CD14-positive monocyte (primary cell): ENCODE results near the gene DCLRE1B. TPM values are rescaled to one million over a fixed set of nuclear protein-coding genes. Genes with fewer than 3 reads are reported as not detected.
A peak's percentile ranks its signal among the peaks of the same experiment; 100 is the strongest.

Experiments
- DNase-seq, 3 donors: peaks; one replicate each; pipeline ENCODE4 v3.0.0-alpha.2; 2011 to 2022
- H2AFZ ChIP-seq: 2 replicates; pipeline ENCODE4 v1.6.0; 2012; ENCODE audit warnings: mild to moderate bottlenecking, low read depth, low read length, inconsistent platforms; ENCODE audit not compliant: insufficient read depth, poor library complexity, severe bottlenecking
- H3K27ac ChIP-seq, 2 donors: 1 replicate in 1 of 2; 2 replicates in 1 of 2; pipeline ENCODE4 v1.5.1; 2012 to 2013; ENCODE audit warnings: low read length in 2 of 2, control low read depth in 1 of 2, inconsistent platforms in 1 of 2, low read depth in 1 of 2, mild to moderate bottlenecking in 1 of 2
- H3K27me3 ChIP-seq, 2 donors: one replicate each; pipeline versions ENCODE4 v1.6.0 to v1.6.1; 2011 to 2013; ENCODE audit warnings: low read length in 2 of 2; ENCODE audit not compliant: control insufficient read depth in 2 of 2, insufficient read depth in 2 of 2
- H3K36me3 ChIP-seq, 2 donors: replicated peaks in 1 of 2; 1 replicate in 1 of 2; 2 replicates in 1 of 2; pipeline versions ENCODE4 v1.5.1 to v1.6.1; 2012 to 2013; ENCODE audit warnings: low read length in 2 of 2, control low read depth in 1 of 2, inconsistent platforms in 1 of 2, mild to moderate bottlenecking in 1 of 2; ENCODE audit not compliant: insufficient read depth in 2 of 2, control insufficient read depth in 1 of 2
- H3K4me1 ChIP-seq, 2 donors: 1 replicate in 1 of 2; 2 replicates in 1 of 2; pipeline versions ENCODE4 v1.5.1 to v1.6.1; 2012 to 2013; ENCODE audit warnings: low read length in 2 of 2, control low read depth in 1 of 2, inconsistent platforms in 1 of 2, mild to moderate bottlenecking in 1 of 2, moderate library complexity in 1 of 2; ENCODE audit not compliant: insufficient read depth in 2 of 2, control insufficient read depth in 1 of 2
- H3K4me2 ChIP-seq: replicated peaks from 2 replicates; pipeline ENCODE3; 2012; ENCODE audit warnings: low read length, moderate library complexity, mild to moderate bottlenecking; ENCODE audit not compliant: poor library complexity, severe bottlenecking; ENCODE audit errors: extremely low read depth
- H3K4me3 ChIP-seq, 3 experiments: fragments of 200-600 bp in 1 of 3; sonication (generic) in 1 of 3; replicated peaks in 1 of 3; 1 replicate in 2 of 3; 2 replicates in 1 of 3; pipeline ENCODE4 v1.5.1; 2011 to 2013; ENCODE audit warnings: low read length in 3 of 3, mild to moderate bottlenecking in 3 of 3, control low read depth in 2 of 3, low read depth in 2 of 3, inconsistent platforms in 1 of 3, moderate library complexity in 1 of 3
- H3K79me2 ChIP-seq: 2 replicates; pipeline ENCODE4 v1.6.0; 2012; ENCODE audit warnings: mild to moderate bottlenecking, control low read depth, inconsistent platforms, low read length, moderate library complexity; ENCODE audit not compliant: insufficient read depth
- H3K9ac ChIP-seq: 2 replicates; pipeline ENCODE4 v1.6.0; 2017; ENCODE audit warnings: low read length, mild to moderate bottlenecking; ENCODE audit not compliant: insufficient read depth, poor library complexity, severe bottlenecking
- H3K9me3 ChIP-seq, 2 donors: replicated peaks in 1 of 2; 1 replicate in 1 of 2; 2 replicates in 1 of 2; pipeline versions ENCODE4 v1.5.1 to v1.6.1; 2012 to 2013; ENCODE audit warnings: low read length in 2 of 2, control low read depth in 1 of 2; ENCODE audit not compliant: control insufficient read depth in 1 of 2, insufficient read depth in 1 of 2
- H4K20me1 ChIP-seq: 2 replicates; pipeline ENCODE4 v1.6.0; 2012; ENCODE audit warnings: mild to moderate bottlenecking, low read length, control low read depth, moderate library complexity; ENCODE audit not compliant: insufficient read depth
- H3K27ac Mint-ChIP-seq, 7 donors: one replicate each; pipeline ENCODE4 v1.8.0; 2020; ENCODE audit warnings: mild to moderate bottlenecking in 7 of 7, mixed read lengths in 7 of 7, moderate library complexity in 6 of 7, inconsistent platforms in 2 of 7
- H3K27me3 Mint-ChIP-seq, 3 donors: one replicate each; pipeline ENCODE4 v1.8.0; 2021 to 2022; ENCODE audit warnings: low read depth in 3 of 3, mild to moderate bottlenecking in 3 of 3, mixed read lengths in 3 of 3, moderate library complexity in 3 of 3, inconsistent platforms in 1 of 3
- H3K36me3 Mint-ChIP-seq, 2 donors: one replicate each; pipeline ENCODE4 v1.8.0; 2020; ENCODE audit warnings: mixed read lengths in 2 of 2, inconsistent platforms in 1 of 2, mild to moderate bottlenecking in 1 of 2
- H3K4me1 Mint-ChIP-seq: one replicate; pipeline ENCODE4 v1.8.0; 2020; ENCODE audit warnings: mild to moderate bottlenecking, mixed read lengths
- H3K4me3 Mint-ChIP-seq, 2 donors: one replicate each; pipeline ENCODE4 v1.8.0; 2020; ENCODE audit warnings: mild to moderate bottlenecking in 2 of 2, mixed read lengths in 2 of 2, moderate library complexity in 1 of 2
- H3K9me3 Mint-ChIP-seq, 7 donors: one replicate each; pipeline ENCODE4 v1.8.0; 2020 to 2022; ENCODE audit warnings: mixed read lengths in 7 of 7, mild to moderate bottlenecking in 6 of 7, moderate library complexity in 6 of 7, inconsistent platforms in 2 of 7
- WGBS: methylation state at CpG from one replicate; pipeline ENCODE4 v1.1.5; 2013; ENCODE audit warnings: missing lambda C conversion rate; ENCODE audit not compliant: insufficient coverage; 5-methylcytosine and 5-hydroxymethylcytosine counted together
- intact Hi-C, 2 donors: fragments of 100-400 bp; cut with micrococcal nuclease; formaldehyde crosslinking; loops; one replicate each; pipeline versions ENCODE4 v1.15.0 to v1.15.1; 2023
- polyA plus RNA-seq, 3 donors: library from polyadenylated mRNA; depleted of rRNA in 1 of 3; unstranded in 2 of 3; stranded (reverse) in 1 of 3; fragments of 300-500 nt in 2 of 3; fragments of >200 nt in 1 of 3; fragmentation: Illumina TruSeq in 2 of 3; gene quantifications; 1 replicate in 2 of 3; 2 replicates in 1 of 3; pipeline ENCODE4 v1.2.3, GENCODE V29; 2012 to 2021
- TF ChIP-seq, protein P1 (sequence below): fragments of 200-600 bp; IDR thresholded peaks from one replicate; pipeline ENCODE4 v1.8.0; 2022; ENCODE audit warnings: antibody characterized with exemption, mild to moderate bottlenecking

Gene DCLRE1B
- polyA plus RNA-seq, 3 donors: 3.0 to 5.7 (median 4.5) TPM

- H3K9ac ChIP-seq: no peak overlapping the region
- H3K4me1 ChIP-seq: peaks cover 11 to 34% of the 10 kb centered on the region in 2 donors
- no peak overlapping the region for H3K4me3 Mint-ChIP-seq
- H3K36me3 Mint-ChIP-seq: peaks cover 0 to 4% of the 10 kb centered on the region in 2 donors
- no peaks in the 10 kb centered on the region for H3K36me3 ChIP-seq
- H3K27ac Mint-ChIP-seq: no peak overlapping the region
- peaks cover 42% of the 10 kb centered on the region for H3K4me1 Mint-ChIP-seq
- H3K27me3 Mint-ChIP-seq: peaks cover 0 to 2% (median 0%) of the 10 kb centered on the region in 3 donors
- no peaks in the 10 kb centered on the region for H3K27me3 ChIP-seq
- no peaks in the 10 kb centered on the region for H4K20me1 ChIP-seq
- TF ChIP-seq, protein P1, sequence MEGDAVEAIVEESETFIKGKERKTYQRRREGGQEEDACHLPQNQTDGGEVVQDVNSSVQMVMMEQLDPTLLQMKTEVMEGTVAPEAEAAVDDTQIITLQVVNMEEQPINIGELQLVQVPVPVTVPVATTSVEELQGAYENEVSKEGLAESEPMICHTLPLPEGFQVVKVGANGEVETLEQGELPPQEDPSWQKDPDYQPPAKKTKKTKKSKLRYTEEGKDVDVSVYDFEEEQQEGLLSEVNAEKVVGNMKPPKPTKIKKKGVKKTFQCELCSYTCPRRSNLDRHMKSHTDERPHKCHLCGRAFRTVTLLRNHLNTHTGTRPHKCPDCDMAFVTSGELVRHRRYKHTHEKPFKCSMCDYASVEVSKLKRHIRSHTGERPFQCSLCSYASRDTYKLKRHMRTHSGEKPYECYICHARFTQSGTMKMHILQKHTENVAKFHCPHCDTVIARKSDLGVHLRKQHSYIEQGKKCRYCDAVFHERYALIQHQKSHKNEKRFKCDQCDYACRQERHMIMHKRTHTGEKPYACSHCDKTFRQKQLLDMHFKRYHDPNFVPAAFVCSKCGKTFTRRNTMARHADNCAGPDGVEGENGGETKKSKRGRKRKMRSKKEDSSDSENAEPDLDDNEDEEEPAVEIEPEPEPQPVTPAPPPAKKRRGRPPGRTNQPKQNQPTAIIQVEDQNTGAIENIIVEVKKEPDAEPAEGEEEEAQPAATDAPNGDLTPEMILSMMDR: no peak
- H3K4me2 ChIP-seq: no peak overlapping the region
- H2AFZ ChIP-seq: no peak overlapping the region
- intact Hi-C loops: no loop called here
- DNase-seq: no peak
- H3K79me2 ChIP-seq: no peaks in the 10 kb centered on the region
- H3K27ac ChIP-seq: no peak overlapping the region
- H3K4me3 ChIP-seq: no peak overlapping the region
- no peaks in the 10 kb centered on the region for H3K9me3 ChIP-seq
- H3K9me3 Mint-ChIP-seq: no peaks in the 10 kb centered on the region
- WGBS: 100% methylated on average over 1 of the region's 4 CpGs
These were observed 25.4 kb upstream of the DCLRE1B start for GRCh38 chr1:113879739-113880038.

- H3K4me3 Mint-ChIP-seq: no peak overlapping the region
- peaks cover 38% of the 10 kb centered on the region for H3K4me1 Mint-ChIP-seq
- no peak for DNase-seq
- Histone ChIP-seq H3K9me3 (no peaks in the 10 kb centered on the region), H3K79me2 (no peaks in the 10 kb centered on the region), H3K27ac (no peak overlapping the region), H3K27me3 (no peaks in the 10 kb centered on the region), H3K4me3 (no peak overlapping the region), H3K4me2 (no peak overlapping the region), H3K9ac (no peak overlapping the region), H3K36me3 (no peaks in the 10 kb centered on the region), H4K20me1 (no peaks in the 10 kb centered on the region), H3K4me1 (peaks cover 7 to 29% of the 10 kb centered on the region in 2 donors), H2AFZ (no peak overlapping the region)
- H3K27me3 Mint-ChIP-seq: peaks cover 0 to 2% (median 0%) of the 10 kb centered on the region in 3 donors
- intact Hi-C loops: no loop called here
- WGBS: 92% methylated on average over 2 of the region's 2 CpGs
- H3K27ac Mint-ChIP-seq: peak overlapping the region in 2 of 7 donors; percentile 35 to 37
- peaks cover 0 to 1% (median 0%) of the 10 kb centered on the region in 7 donors for H3K9me3 Mint-ChIP-seq
- TF ChIP-seq, protein P1: no peak
- peaks cover 4% of the 10 kb centered on the region in 2 donors for H3K36me3 Mint-ChIP-seq
These were observed 23.5 kb upstream of the DCLRE1B start for GRCh38 chr1:113881661-113882060.
